ENCODE measurements around the gene SLC22A9. TPM values are rescaled to one million over a fixed set of nuclear protein-coding genes. Genes with fewer than 3 reads are reported as not detected.

The SLC22A9 gene
- not detected in 2 replicates for total RNA-seq

GRCh38 chr11:63369165-63369970 is at the start of gene SLC22A9:
Gene SLC22A9 (plus strand): TSS chr11:63369785. CDS start chr11:63370057, 272 bp downstream.

Other genes starting within 250 kb of the SLC22A9 start
- not detected in 2 replicates for gene SLC22A24, start 225.6 kb upstream of the SLC22A9 start, total RNA-seq
- gene SLC22A25, start 126.2 kb upstream of the SLC22A9 start, total RNA-seq, result not detected in 2 replicates
- 0.23 TPM in 1 of 2 replicates, not detected in the other for gene PLAAT5, start 121.4 kb downstream of the SLC22A9 start, total RNA-seq
- not detected in 2 replicates for gene LGALS12, start 136.3 kb downstream of the SLC22A9 start, total RNA-seq
- 5.1 and 9.1 TPM in 2 replicates for gene PLAAT4, start 167.0 kb downstream of the SLC22A9 start, total RNA-seq
- not detected in 2 replicates for gene PLAAT2, start 193.6 kb downstream of the SLC22A9 start, total RNA-seq
- gene PLAAT3, start 244.6 kb downstream of the SLC22A9 start, total RNA-seq, result 12.0 and 30.2 TPM in 2 replicates

Data from smooth muscle cell of the pulmonary artery (primary cell).